ENCODE measurements around the gene FBXO2. TPM values are rescaled to one million over a fixed set of nuclear protein-coding genes. Genes with fewer than 3 reads are reported as not detected.

Gene FBXO2
- total and polyA plus RNA-seq, 2 of the 4 experiments (the other 2 are of a cell fraction), result 0.36 to 1.7 TPM

DNA sequence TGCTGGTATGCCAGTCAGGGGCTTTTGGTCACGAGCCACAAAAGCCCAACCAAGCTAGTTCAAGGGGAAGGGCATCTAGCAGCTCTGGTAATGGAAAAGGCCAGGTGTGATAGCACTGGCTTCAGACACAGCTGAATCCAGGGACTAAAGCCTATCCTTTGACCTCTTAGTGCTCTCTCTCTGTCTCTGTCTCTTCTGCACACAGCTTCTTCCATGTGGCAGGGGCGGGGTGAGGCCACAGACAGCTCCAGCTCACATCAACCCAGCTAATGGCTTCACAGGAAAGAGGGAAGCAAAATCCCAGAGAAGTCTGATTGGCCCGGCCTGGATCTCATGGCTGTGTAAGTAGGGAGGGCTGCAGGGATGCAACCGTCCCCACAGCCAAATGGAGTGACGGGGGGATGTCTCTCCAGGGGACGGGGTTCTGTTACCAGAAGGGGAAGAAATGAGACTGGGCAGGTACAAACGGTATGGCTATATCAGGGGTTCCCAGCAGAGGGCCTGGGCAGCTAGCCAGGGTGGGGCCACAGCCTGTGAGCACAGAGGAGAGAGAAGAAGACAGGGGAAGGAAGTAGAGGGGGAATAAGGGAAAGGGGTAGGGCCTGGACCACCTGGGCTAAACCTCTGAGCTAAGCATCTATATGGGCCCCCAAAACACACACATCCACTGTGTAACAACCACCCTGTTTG, 42.4 kb downstream of the FBXO2 start:
- H4K8ac ChIP-seq (ENCODE audit: low read depth in 2 of 2, low read length in 2 of 2), result no peak overlapping the region
- no peaks in the 10 kb centered on the region for H3K79me1 ChIP-seq (ENCODE audit: low read depth in 1 of 2, low read length in 2 of 2)
- no peak overlapping the region for H4K5ac ChIP-seq (ENCODE audit: low read depth, low read length)
- no peak overlapping the region for H2BK5ac ChIP-seq (ENCODE audit: low read depth, low read length, poor library complexity, severe bottlenecking)
- no peak overlapping the region for H3K56ac ChIP-seq (ENCODE audit: extremely low read depth, insufficient read depth, low read length)
- 4% methylated on average over 4 of the region's 7 CpGs; no CpG with 5 or more reads in 1 of the 2 experiments for WGBS, 2 experiments (ENCODE audit: extremely low coverage in 2 of 2, insufficient read length in 1 of 2)
- BruUV-seq (replicated peaks), result no TSS peak
- ATAC-seq (ENCODE audit: low read depth), result no peak
- H3K27ac ChIP-seq (ENCODE audit: insufficient read depth, low read length), result no peak overlapping the region
- H2BK20ac ChIP-seq (ENCODE audit: low read depth, low read length), result no peak overlapping the region
- H3K18ac ChIP-seq (ENCODE audit: low read depth, low read length), result no peak overlapping the region
- H3K27me3 ChIP-seq (ENCODE audit: control insufficient read depth, insufficient read depth, low read length), result peaks cover 9% of the 10 kb centered on the region
- H4K20me1 ChIP-seq (ENCODE audit: insufficient read depth, low read length), result no peaks in the 10 kb centered on the region
- dilution Hi-C loops (cut with HindIII; ENCODE audit: low sequenced_read_pairs, unreplicated experiment) (no loop called here), intact Hi-C loops (cut with micrococcal nuclease) (no loop called here), in situ Hi-C loops (cut with MboI; ENCODE audit: low sequenced_read_pairs) (no loop called here)
- CTCF ChIA-PET, result no interaction called here
- POLR2A ChIA-PET (ENCODE audit: unreplicated experiment), result no interaction called here
- H3K23ac ChIP-seq (ENCODE audit: low read depth, low read length), result no peak overlapping the region
- H3K4me2 ChIP-seq (ENCODE audit: low read depth, low read length), result no peak overlapping the region
- H2AK5ac ChIP-seq (ENCODE audit: low read depth, low read length), result no peak overlapping the region
- no peaks in the 10 kb centered on the region for H3K9me3 ChIP-seq (ENCODE audit: control insufficient read depth, insufficient read depth, low read length)
- no peaks in the 10 kb centered on the region for H3K4me1 ChIP-seq (ENCODE audit: control insufficient read depth, insufficient read depth, low read length)
- H4K91ac ChIP-seq (ENCODE audit: insufficient read depth, low read depth, low read length), result no peak overlapping the region
- H3K9ac ChIP-seq (ENCODE audit: low read depth, low read length), result no peak overlapping the region
- H3K14ac ChIP-seq (replicated peaks; ENCODE audit: low read depth, low read length), result no peak overlapping the region
- no peak overlapping the region for H2BK15ac ChIP-seq (ENCODE audit: low read depth, low read length)
- no peak for TF ChIP-seq CHD1 (IDR thresholded peaks at IDR 0.05; ENCODE audit: low read depth, low read length)
- no peak for TF ChIP-seq RFX5 (IDR thresholded peaks at IDR 0.05; ENCODE audit: low read depth, low read length)
- TF ChIP-seq, protein P1, sequence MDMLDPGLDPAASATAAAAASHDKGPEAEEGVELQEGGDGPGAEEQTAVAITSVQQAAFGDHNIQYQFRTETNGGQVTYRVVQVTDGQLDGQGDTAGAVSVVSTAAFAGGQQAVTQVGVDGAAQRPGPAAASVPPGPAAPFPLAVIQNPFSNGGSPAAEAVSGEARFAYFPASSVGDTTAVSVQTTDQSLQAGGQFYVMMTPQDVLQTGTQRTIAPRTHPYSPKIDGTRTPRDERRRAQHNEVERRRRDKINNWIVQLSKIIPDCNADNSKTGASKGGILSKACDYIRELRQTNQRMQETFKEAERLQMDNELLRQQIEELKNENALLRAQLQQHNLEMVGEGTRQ (IDR thresholded peaks at IDR 0.05; ENCODE audit: low read depth, low read length), result no peak
- no peak for TF ChIP-seq RCOR1 (IDR thresholded peaks at IDR 0.05; ENCODE audit: insufficient replicate concordance, low read length)
- TF ChIP-seq SMC3 (IDR thresholded peaks at IDR 0.05; ENCODE audit: low read depth, low read length), result no peak
- TF ChIP-seq MAZ (IDR thresholded peaks at IDR 0.05; ENCODE audit: borderline replicate concordance, low read depth, low read length), result no peak
- no peak for TF ChIP-seq POLR2A (IDR thresholded peaks at IDR 0.05; ENCODE audit: low read depth, low read length)
- no peak for TF ChIP-seq NFE2L2 (IDR thresholded peaks at IDR 0.05; ENCODE audit: low read depth, low read length)
- no peak for TF ChIP-seq CEBPB (IDR thresholded peaks at IDR 0.05; ENCODE audit: low read depth, low read length)
- H3K36me3 ChIP-seq (ENCODE audit: control insufficient read depth, insufficient read depth, low read length), result no peaks in the 10 kb centered on the region
- no peak for DNase-seq
- no peak overlapping the region for H3K4ac ChIP-seq (ENCODE audit: low read depth, low read length)
- no peak overlapping the region for H2AK9ac ChIP-seq (replicated peaks; ENCODE audit: low read depth, low read length, poor library complexity)
- H3K4me3 ChIP-seq (ENCODE audit: insufficient read depth, low read depth, low read length), result no peak overlapping the region
- no peaks in the 10 kb centered on the region for H3K9me1 ChIP-seq (ENCODE audit: insufficient read depth, low read length)
- H2BK120ac ChIP-seq (ENCODE audit: low read depth, low read length), result no peak overlapping the region
- H2AFZ ChIP-seq (replicated peaks; ENCODE audit: low read length, poor library complexity), result peak overlapping the region; percentile 58

Data from IMR-90 (cell line).